Measurements from ENCODE around the gene CEBPZOS. TPM values are rescaled to one million over a fixed set of nuclear protein-coding genes. Genes with fewer than 3 reads are reported as not detected.

The CEBPZOS gene
- total and polyA plus RNA-seq, 2 of the 4 experiments (the other 2 are of a cell fraction): 16.8 to 31.5 TPM

DNA sequence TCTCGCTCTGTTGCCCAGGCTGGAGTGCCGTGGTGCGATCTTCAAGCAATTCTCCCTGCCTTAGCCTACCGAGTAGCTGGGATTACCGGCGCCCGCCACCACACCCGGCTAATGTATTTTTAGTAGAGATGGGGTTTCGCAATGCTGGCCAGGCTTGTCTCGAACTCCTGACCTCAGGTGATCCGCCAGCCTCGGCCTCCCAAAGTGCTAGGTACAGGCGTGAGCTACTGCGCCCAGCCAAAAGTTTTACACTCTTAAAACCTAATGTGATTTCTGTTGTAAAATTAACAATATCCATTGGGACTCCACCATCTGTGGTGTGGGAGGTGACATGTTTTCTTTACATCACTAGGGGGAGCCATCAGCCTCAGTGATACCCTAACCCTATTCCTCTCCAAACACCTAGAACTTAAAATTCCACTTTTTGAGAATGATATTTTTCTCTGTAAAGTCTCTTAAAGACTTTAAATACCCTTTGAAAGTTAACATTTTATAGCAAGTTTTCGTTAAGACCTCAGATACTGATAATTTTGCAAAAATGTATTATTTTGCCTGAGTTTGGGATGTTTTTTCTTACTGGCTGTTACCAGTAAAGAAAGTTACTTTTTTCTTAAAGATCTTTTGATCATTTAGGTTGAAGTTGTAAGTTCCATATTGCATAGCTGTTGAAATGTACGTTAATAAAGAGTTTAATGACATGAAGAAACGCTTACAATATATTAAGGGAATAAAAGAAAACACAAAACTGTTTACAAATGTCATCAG lies 27.9 kb upstream of the CEBPZOS start:
- Histone ChIP-seq H3K23ac (ENCODE audit: low read depth, low read length) (no peak overlapping the region), H3K4ac (ENCODE audit: low read depth, low read length) (no peak overlapping the region), H4K5ac (ENCODE audit: low read depth, low read length) (no peak overlapping the region), H2BK15ac (ENCODE audit: low read depth, low read length) (no peak overlapping the region), H2AK5ac (ENCODE audit: low read depth, low read length) (no peak overlapping the region), H3K4me1 (ENCODE audit: control insufficient read depth, insufficient read depth, low read length) (0 out of 2 replicates have a peak, but pooled peaks cover 2% of the 10 kb centered on the region), H2BK120ac (ENCODE audit: low read depth, low read length) (no peak overlapping the region), H3K4me3 (ENCODE audit: insufficient read depth, low read depth, low read length) (no peak overlapping the region), H3K9me3 (ENCODE audit: control insufficient read depth, insufficient read depth, low read length) (0 out of 2 replicates have a peak, but pooled peaks cover 1% of the 10 kb centered on the region), H3K9me1 (ENCODE audit: insufficient read depth, low read length) (no peaks in the 10 kb centered on the region), H4K91ac (ENCODE audit: insufficient read depth, low read depth, low read length) (no peak overlapping the region), H4K20me1 (ENCODE audit: insufficient read depth, low read length) (no peaks in the 10 kb centered on the region), H3K27ac (ENCODE audit: insufficient read depth, low read length) (no peak overlapping the region), H3K9ac (ENCODE audit: low read depth, low read length) (no peak overlapping the region), H2BK20ac (ENCODE audit: low read depth, low read length) (no peak overlapping the region), H3K56ac (ENCODE audit: extremely low read depth, insufficient read depth, low read length) (no peak overlapping the region), H3K27me3 (ENCODE audit: control insufficient read depth, insufficient read depth, low read length) (no peaks in the 10 kb centered on the region), H3K14ac (replicated peaks; ENCODE audit: low read depth, low read length) (no peak overlapping the region), H3K36me3 (ENCODE audit: control insufficient read depth, insufficient read depth, low read length) (no peaks in the 10 kb centered on the region), H2AK9ac (replicated peaks; ENCODE audit: low read depth, low read length, poor library complexity) (no peak overlapping the region), H2AFZ (replicated peaks; ENCODE audit: low read length, poor library complexity) (peak overlapping the region; percentile 28), H4K8ac (ENCODE audit: low read depth in 2 of 2, low read length in 2 of 2) (no peak overlapping the region; a peak in 1 of 4 replicates), H3K4me2 (ENCODE audit: low read depth, low read length) (no peak overlapping the region), H3K18ac (ENCODE audit: low read depth, low read length) (no peak overlapping the region), H3K79me1 (ENCODE audit: low read depth in 1 of 2, low read length in 2 of 2) (no peaks in the 10 kb centered on the region), H2BK5ac (ENCODE audit: low read depth, low read length, poor library complexity, severe bottlenecking) (no peak overlapping the region)
- intact Hi-C loops (cut with micrococcal nuclease) (loop anchor here (1.0 to 10.0 kb wide), 4 partner anchors 63 to 726 kb away; partner anchors contain the start of genes CEBPZ, NDUFAF7 and PRKD3), in situ Hi-C loops (cut with MboI; ENCODE audit: low sequenced_read_pairs) (loop anchor here (25.0 kb wide), 1 partner anchor 719 kb away; no protein-coding TSS in a partner anchor), dilution Hi-C loops (cut with HindIII; ENCODE audit: low sequenced_read_pairs, unreplicated experiment) (no loop called here)
- DNase-seq (peak; percentile 55), ATAC-seq (ENCODE audit: low read depth) (peak; percentile 97)
- ChIA-PET POLR2A (ENCODE audit: unreplicated experiment) (no interaction called here), CTCF (interaction anchor here (0.6 to 1.4 kb wide), 4 partner anchors 9 to 709 kb away, joined by 3 to 7 read pairs (median 4); no protein-coding TSS in a partner anchor)
- 100% methylated on average over 4 of the region's 17 CpGs; no CpG with 5 or more reads in 1 of the 2 experiments for WGBS, 2 experiments (ENCODE audit: extremely low coverage in 2 of 2, insufficient read length in 1 of 2)
- no TSS peak for BruUV-seq (replicated peaks)
- TF ChIP-seq NFE2L2 (IDR thresholded peaks at IDR 0.05; ENCODE audit: low read depth, low read length) (no peak), MXI1 (IDR thresholded peaks at IDR 0.05; ENCODE audit: borderline replicate concordance, low read depth, low read length) (no peak), POLR2A (IDR thresholded peaks at IDR 0.05; ENCODE audit: low read depth, low read length) (no peak), MAZ (IDR thresholded peaks at IDR 0.05; ENCODE audit: borderline replicate concordance, low read depth, low read length) (no peak), BHLHE40 (IDR thresholded peaks at IDR 0.05; ENCODE audit: low read depth, low read length) (no peak), RFX5 (IDR thresholded peaks at IDR 0.05; ENCODE audit: low read depth, low read length) (no peak), RCOR1 (IDR thresholded peaks at IDR 0.05; ENCODE audit: insufficient replicate concordance, low read length) (no peak), CEBPB (IDR thresholded peaks at IDR 0.05; ENCODE audit: low read depth, low read length) (peak; percentile 57; the same call in 1 of the 2 replicates), CHD1 (IDR thresholded peaks at IDR 0.05; ENCODE audit: low read depth, low read length) (no peak), FOS (IDR thresholded peaks at IDR 0.05; ENCODE audit: low read depth, low read length) (no peak), SMC3 (IDR thresholded peaks at IDR 0.05; ENCODE audit: low read depth, low read length) (peak; percentile 49)
- TF ChIP-seq, protein P1, sequence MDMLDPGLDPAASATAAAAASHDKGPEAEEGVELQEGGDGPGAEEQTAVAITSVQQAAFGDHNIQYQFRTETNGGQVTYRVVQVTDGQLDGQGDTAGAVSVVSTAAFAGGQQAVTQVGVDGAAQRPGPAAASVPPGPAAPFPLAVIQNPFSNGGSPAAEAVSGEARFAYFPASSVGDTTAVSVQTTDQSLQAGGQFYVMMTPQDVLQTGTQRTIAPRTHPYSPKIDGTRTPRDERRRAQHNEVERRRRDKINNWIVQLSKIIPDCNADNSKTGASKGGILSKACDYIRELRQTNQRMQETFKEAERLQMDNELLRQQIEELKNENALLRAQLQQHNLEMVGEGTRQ (IDR thresholded peaks at IDR 0.05; ENCODE audit: low read depth, low read length): no peak
- TF ChIP-seq, protein P2, sequence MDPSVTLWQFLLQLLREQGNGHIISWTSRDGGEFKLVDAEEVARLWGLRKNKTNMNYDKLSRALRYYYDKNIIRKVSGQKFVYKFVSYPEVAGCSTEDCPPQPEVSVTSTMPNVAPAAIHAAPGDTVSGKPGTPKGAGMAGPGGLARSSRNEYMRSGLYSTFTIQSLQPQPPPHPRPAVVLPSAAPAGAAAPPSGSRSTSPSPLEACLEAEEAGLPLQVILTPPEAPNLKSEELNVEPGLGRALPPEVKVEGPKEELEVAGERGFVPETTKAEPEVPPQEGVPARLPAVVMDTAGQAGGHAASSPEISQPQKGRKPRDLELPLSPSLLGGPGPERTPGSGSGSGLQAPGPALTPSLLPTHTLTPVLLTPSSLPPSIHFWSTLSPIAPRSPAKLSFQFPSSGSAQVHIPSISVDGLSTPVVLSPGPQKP (IDR thresholded peaks at IDR 0.05; ENCODE audit: borderline replicate concordance, low read depth, low read length): no peak
- TF ChIP-seq, protein P3, sequence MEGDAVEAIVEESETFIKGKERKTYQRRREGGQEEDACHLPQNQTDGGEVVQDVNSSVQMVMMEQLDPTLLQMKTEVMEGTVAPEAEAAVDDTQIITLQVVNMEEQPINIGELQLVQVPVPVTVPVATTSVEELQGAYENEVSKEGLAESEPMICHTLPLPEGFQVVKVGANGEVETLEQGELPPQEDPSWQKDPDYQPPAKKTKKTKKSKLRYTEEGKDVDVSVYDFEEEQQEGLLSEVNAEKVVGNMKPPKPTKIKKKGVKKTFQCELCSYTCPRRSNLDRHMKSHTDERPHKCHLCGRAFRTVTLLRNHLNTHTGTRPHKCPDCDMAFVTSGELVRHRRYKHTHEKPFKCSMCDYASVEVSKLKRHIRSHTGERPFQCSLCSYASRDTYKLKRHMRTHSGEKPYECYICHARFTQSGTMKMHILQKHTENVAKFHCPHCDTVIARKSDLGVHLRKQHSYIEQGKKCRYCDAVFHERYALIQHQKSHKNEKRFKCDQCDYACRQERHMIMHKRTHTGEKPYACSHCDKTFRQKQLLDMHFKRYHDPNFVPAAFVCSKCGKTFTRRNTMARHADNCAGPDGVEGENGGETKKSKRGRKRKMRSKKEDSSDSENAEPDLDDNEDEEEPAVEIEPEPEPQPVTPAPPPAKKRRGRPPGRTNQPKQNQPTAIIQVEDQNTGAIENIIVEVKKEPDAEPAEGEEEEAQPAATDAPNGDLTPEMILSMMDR (conservative IDR thresholded peaks at IDR 0.05; ENCODE audit: low read depth, low read length): peak; percentile 70
